HCEC 1CT (cell line): Measurements from ENCODE around the gene RNFT2.
A peak's percentile ranks its signal among the peaks of the same experiment; 100 is the strongest.
"Not testable (repeated sequence)": the region's sequence is repeated elsewhere in the genome, so short reads cannot be mapped to it uniquely, and the experiment has no call there.

Experiments used
- DNase-seq: peaks from one replicate; pipeline ENCODE4 v3.0.0-alpha.2; 2017

Gene RNFT2

DNA sequence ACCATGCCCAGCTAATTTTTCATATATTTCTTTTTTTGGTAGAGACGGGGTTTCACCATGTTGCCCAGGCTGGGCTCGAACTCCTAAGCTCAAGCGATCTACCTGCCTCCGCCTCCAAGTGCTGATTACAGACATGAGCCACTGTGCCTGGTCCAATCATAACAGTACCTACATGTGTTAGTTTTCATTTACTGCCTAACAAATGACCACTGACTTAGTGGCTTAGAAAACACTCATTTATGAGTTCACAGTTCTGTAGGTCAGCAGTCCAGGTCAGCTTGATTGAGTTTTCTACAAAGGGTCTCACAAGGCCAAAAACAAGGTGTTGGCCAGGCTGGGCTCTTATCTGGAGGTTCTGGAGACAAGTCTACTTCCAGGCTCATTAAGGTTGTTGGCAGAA is 60.6 kb downstream of the RNFT2 start:
- no peak for DNase-seq

DNA sequence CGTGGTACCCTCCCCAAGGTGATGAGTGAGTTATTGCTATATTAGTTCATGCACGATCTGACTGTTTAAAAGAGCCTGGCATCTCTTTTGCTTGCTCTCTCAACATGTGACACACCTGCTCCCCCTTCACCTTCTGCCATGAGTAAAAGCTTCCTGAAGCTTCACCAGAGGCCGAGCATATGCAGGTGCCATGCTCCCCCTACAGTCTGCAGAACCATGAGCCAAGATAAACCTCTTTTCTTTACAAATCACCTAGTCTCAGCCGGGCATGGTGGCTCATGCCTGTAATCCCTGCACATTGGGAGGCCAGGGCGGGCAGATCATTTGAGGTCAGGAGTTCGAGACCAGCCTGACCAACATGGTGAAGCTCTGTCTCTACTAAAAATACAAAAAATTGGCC is 61.8 kb downstream of the RNFT2 start:
- no peak for DNase-seq

- DNase-seq, result no peak
Observed at GRCh38 chr12:116800918-116801317, 62.8 kb downstream of the RNFT2 start.

- DNase-seq, result no peak
Observed at GRCh38 chr12:116802018-116802417, 63.9 kb downstream of the RNFT2 start.

GRCh38 chr12:116803013-116803736 is 65.1 kb downstream of the RNFT2 start:
- DNase-seq, result no peak

DNA sequence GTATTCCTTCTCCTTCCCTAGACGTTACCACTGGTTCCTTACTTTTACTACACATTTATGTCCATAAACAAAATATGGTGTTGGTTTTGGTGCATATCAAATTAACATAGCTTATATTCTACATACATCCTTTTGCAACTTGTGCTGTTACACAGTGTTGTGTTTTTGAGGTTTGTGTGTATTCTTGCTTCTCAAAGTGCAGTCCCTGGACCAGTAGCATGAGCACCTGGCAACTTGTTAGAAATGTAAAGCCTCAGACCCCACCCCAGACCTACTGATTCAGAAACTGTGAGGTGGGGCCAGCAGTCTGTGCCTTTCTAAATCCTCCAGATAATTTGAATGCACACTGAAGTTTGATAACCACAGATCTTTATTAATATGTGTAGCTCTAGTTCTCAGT is 65.9 kb downstream of the RNFT2 start:
- no peak for DNase-seq

GRCh38 chr12:116806845-116807440 is 68.8 kb downstream of the RNFT2 start:
- no peak for DNase-seq

GRCh38 chr12:116807546-116807945 is 69.4 kb downstream of the RNFT2 start:
- DNase-seq, result no peak

- no peak for DNase-seq
Observed at GRCh38 chr12:116808113-116809105, 70.3 kb downstream of the RNFT2 start.

DNA sequence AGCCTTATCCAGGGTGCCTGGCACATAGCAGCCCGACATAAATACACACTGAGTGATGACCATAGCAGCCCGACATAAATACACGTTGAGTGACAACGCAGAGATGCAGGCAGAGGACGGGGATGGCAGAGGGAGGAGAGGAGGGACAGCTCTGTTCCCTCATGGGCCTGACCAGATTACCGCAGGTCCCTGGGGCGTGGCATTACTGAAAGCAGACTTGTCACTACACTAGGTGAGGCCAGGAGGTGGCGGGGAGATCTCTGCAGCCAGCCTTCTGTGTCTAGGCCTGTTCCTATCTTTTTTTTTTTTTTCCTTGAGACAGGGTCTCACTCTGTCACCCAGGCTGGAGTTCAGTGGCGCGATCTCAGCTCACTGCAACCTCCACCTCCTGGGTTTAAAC is 74.1 kb downstream of the RNFT2 start:
- DNase-seq, result no peak

DNA sequence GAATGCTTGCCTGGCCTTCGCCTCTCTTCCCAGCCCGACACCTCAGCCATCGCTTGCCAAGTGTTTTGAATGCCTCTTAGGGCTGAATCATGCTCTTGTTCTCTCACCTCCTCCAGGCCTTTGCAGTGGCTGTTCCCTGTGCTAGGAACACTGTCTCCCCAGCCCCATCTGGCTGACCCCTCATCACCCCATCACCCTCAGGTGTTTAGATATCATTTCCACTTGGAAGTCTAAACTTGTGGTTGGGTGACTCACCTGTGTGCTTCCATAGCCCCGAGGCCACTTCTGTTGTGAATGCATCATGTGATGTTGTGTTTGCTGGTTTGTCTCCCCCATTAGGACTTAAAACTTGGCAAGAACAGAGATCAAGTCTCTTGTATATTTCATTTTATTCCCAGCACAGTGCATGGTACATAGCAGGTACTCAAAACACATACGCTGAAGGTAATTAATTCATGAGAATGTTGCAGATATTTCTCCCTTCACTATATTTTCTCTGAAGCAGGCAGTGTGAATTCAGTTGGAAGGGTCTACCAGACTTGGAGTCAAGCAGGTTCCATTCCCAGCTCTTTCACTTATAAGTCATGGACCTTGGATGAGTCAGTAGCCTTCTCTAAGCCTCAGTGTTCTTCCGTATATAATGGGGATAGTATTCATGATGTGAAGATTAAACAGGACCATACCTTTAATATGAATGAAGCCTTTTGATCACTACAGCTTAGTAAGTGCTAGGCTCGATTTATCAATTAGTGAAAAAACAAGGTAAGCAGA is 75.3 kb downstream of the RNFT2 start:
- DNase-seq, result no peak

DNA sequence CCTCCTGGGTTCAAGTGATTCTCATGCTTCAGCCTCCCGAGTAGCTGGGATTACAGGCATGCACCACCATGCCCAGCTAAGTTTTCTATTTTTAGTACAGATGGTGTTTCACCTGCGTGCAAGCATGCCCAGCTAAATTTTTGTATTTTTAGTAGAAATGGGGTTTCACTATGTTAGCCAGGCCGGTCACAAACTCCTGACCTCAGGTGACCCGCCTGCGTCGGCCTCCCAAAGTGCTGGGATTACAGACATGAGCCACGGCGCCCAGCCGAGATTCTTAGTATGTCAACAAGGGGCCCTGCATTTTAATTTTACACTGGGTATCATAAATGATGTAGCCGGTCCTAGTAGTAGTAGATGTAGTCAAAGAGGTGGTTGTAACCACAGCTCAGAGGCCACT is 76.7 kb downstream of the RNFT2 start:
- not testable (repeated sequence) for DNase-seq

DNA sequence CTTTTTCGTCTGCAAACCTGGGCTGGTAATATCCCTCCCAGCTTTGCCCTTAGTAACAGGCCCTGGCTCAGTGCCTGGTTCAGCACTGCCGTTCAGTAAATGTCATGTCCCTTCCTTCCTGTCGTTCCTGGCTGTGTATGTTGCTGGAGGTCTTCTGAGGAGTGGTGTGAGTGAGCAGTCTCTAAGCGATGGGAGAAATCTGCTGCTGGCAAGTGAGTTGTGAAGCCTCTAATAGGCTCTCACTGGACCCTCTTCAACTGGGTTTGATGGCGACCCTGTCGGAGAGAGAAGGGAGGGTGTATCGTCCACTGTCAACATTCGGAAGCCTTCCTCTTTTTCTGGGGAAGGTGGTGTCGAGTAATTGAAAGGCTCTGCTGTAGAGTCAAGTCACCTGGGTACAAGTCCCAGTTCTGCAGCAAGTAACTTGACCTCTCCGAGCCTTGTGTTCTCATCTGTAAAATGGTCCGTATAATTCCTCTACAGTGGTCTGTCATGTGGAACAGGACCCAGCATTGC is 80.3 kb downstream of the RNFT2 start:
- DNase-seq, result no peak

- DNase-seq, result peak; percentile 96
Observed at GRCh38 chr12:116818948-116819832, 81.1 kb downstream of the RNFT2 start.

DNA sequence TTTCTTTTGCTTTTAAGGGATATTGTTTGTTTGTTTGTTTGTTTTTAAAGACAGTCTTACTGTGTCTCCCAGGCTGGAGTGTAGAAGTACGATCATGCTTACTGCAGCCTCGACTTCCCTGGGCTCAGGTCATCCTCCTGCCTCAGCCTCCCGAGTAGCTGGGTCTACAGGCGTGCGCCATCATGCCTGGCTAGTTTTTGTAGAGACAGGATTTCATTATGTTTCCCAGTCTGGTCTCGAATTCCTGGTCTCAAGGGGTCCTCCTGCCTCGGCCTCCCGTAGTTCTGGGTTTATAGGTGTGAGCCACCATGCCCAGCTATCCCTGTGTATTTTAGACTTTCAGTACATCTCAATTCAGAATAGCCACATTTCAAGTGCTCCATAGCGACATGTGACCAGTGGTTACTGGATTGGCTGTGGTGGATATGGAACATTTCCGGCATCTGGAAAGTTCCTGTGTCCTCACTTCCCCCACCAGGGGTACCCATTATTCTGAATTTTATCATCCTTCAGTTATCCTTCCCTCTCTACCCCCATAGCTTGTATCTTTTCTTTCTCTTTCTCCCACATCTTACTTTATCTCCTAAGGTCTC is 82.0 kb downstream of the RNFT2 start:
- DNase-seq, result no peak

DNA sequence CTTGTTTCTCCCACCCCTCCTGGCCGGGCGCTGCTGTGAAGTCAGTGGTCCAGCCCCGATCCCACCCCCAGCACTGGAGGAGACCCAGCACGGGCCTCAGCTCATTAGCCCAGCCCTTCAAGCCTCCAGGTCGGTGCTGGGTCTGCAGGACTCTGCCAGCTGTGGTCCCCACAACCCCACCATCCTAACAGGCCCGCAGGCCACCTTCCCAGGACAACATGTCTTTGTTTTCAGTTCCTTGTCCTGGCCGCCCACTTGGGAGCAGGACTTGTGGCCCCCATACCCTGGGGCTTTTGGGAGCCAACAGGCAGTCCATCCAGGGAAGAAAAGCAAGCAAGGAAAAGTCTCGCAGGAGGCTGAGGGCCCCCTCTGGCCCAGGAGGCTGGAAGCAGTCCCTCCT is 83.2 kb downstream of the RNFT2 start:
- no peak for DNase-seq

GRCh38 chr12:116827432-116827831 is 89.3 kb downstream of the RNFT2 start:
- DNase-seq, result no peak

GRCh38 chr12:116832353-116832752 is 94.2 kb downstream of the RNFT2 start:
- no peak for DNase-seq

- no peak for DNase-seq
Observed at GRCh38 chr12:116833474-116833873, 95.4 kb downstream of the RNFT2 start.

DNA sequence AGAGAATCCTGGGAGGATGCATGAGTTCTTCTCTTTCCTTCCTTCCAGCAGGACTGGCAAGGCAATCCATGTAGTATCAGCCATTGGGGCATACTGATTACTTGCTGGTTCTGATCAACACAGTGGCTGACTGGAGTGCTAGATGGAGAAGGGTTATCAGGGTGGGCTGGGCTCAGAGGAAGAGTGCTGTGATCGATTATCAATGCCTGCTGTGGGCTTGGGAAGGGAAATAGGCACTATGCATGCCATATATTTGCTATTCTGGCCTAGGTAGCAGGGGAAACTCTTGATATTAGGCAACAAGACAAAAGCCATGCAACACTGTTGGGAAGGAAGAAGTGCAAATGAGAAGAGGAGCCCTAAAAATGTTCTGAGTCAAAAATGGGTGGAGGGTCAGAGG is 97.4 kb downstream of the RNFT2 start:
- DNase-seq, result no peak

GRCh38 chr12:116837097-116837496 is 99.0 kb downstream of the RNFT2 start:
- DNase-seq, result no peak
